DND-41 (cell line): Measurements from ENCODE around the gene CCK.

Source experiments
- EZH2 ChIP-seq: IDR thresholded peaks from 3 replicates; pipeline ENCODE4 v1.6.1; 2012; ENCODE audit warnings: borderline replicate concordance, low read depth, mild to moderate bottlenecking, moderate library complexity, low read length, inconsistent platforms; ENCODE audit not compliant: severe bottlenecking
- TF ChIP-seq, protein P1 (sequence below): IDR thresholded peaks from 2 replicates; pipeline ENCODE4 v1.5.1; 2012; ENCODE audit warnings: borderline replicate concordance, low read length, moderate library complexity, mild to moderate bottlenecking; ENCODE audit not compliant: poor library complexity, severe bottlenecking; ENCODE audit errors: extremely low read depth

GRCh38 chr3:42209917-42210316, 56.1 kb downstream of the CCK start:
- TF ChIP-seq, protein P1, sequence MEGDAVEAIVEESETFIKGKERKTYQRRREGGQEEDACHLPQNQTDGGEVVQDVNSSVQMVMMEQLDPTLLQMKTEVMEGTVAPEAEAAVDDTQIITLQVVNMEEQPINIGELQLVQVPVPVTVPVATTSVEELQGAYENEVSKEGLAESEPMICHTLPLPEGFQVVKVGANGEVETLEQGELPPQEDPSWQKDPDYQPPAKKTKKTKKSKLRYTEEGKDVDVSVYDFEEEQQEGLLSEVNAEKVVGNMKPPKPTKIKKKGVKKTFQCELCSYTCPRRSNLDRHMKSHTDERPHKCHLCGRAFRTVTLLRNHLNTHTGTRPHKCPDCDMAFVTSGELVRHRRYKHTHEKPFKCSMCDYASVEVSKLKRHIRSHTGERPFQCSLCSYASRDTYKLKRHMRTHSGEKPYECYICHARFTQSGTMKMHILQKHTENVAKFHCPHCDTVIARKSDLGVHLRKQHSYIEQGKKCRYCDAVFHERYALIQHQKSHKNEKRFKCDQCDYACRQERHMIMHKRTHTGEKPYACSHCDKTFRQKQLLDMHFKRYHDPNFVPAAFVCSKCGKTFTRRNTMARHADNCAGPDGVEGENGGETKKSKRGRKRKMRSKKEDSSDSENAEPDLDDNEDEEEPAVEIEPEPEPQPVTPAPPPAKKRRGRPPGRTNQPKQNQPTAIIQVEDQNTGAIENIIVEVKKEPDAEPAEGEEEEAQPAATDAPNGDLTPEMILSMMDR, result no peak
- TF ChIP-seq EZH2, result no peak
